Measurements from ENCODE around the gene PPFIA1. TPM values are rescaled to one million over a fixed set of nuclear protein-coding genes. Genes with fewer than 3 reads are reported as not detected.

PPFIA1 gene
- total RNA-seq, 6 experiments from 2014 or later, result 29.4 to 40.0 (median 32.7) TPM

GRCh38 chr11:70335511-70335910, 65.0 kb downstream of the PPFIA1 start:
- no peak for TF ChIP-seq CTCF (IDR thresholded peaks at IDR 0.05)
- H3K36me3 Mint-ChIP-seq (ENCODE audit: low read depth), result peaks cover 37% of the 10 kb centered on the region
- H3K4me3 Mint-ChIP-seq, result no peak overlapping the region
- H3K4me1 Mint-ChIP-seq (ENCODE audit: low read depth), result peaks cover 8% of the 10 kb centered on the region; the same call in 1 of the 2 replicates
- H3K9me3 Mint-ChIP-seq, result no peaks in the 10 kb centered on the region
- H3K27me3 Mint-ChIP-seq (ENCODE audit: insufficient read depth), result no peaks in the 10 kb centered on the region; the same call in 1 of the 2 replicates
- H3K27ac Mint-ChIP-seq, result no peak overlapping the region
- DNase-seq, result no peak

DNA sequence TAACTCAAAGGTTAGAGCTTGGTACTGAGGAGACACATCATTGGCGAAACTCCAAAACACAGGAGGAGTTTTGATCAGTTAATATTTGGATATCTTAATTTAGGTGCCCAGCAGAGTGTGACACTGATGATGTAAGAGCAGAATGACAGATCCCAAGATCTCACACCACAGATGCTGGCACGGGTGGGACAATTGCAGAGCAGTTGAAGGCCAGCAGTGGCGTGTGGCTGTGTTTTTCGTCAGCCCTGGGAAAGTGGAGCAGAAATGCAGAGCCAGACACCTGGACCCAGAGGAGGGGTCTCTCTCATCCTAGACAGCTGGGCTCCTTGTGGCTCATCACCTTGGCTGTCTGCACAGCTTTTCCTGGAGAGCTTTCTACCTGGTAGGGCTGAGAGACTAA, 68.1 kb downstream of the PPFIA1 start:
- no peak overlapping the region for H3K27ac Mint-ChIP-seq
- H3K27me3 Mint-ChIP-seq (ENCODE audit: insufficient read depth), result no peaks in the 10 kb centered on the region; the same call in 1 of the 2 replicates
- H3K4me1 Mint-ChIP-seq (ENCODE audit: low read depth), result peaks cover under 1% of the 10 kb centered on the region; the same call in 1 of the 2 replicates
- no peak for TF ChIP-seq CTCF (IDR thresholded peaks at IDR 0.05)
- no peak overlapping the region for H3K4me3 Mint-ChIP-seq
- H3K36me3 Mint-ChIP-seq (ENCODE audit: low read depth), result peaks cover 34% of the 10 kb centered on the region
- H3K9me3 Mint-ChIP-seq, result no peaks in the 10 kb centered on the region
- DNase-seq, result no peak

GRCh38 chr11:70339066-70339465, 68.6 kb downstream of the PPFIA1 start:
- H3K4me1 Mint-ChIP-seq (ENCODE audit: low read depth), result no peaks in the 10 kb centered on the region
- TF ChIP-seq CTCF (IDR thresholded peaks at IDR 0.05), result no peak
- H3K4me3 Mint-ChIP-seq, result no peak overlapping the region
- H3K27ac Mint-ChIP-seq, result no peak overlapping the region
- peaks cover under 1% of the 10 kb centered on the region for H3K27me3 Mint-ChIP-seq (ENCODE audit: insufficient read depth)
- DNase-seq, result no peak
- H3K36me3 Mint-ChIP-seq (ENCODE audit: low read depth), result peaks cover 30% of the 10 kb centered on the region
- no peaks in the 10 kb centered on the region for H3K9me3 Mint-ChIP-seq

DNA sequence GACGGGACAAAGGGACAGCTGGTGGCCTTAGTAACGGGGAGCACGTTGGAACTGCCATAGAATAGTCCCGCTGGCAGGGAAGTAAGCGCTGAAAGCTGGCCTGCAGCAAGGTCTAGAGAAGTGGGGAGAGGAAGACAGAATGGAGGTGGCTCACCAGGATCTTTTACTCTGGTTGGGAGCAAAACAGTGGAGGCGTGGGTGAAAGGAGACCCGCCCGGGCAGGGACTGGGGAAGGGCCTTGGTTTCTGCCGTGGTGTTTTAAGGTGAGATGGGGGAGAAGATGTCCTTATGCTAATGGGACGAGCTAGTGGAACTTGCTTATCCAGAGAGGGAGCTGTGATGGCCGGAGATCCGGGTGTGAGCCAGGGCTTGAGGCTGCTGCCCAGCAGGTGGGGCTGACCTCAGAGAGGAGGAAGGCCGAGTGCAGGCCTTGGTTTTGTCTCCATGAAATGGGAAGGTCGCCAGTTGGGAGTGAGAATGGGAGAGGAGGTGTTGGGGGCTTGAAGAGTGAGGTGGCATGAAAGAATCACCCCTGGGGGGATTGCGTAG, 71.5 kb downstream of the PPFIA1 start:
- Mint-ChIP-seq H3K36me3 (ENCODE audit: low read depth) (peaks cover 29% of the 10 kb centered on the region), H3K9me3 (no peaks in the 10 kb centered on the region), H3K27ac (no peak overlapping the region), H3K4me1 (ENCODE audit: low read depth) (no peaks in the 10 kb centered on the region), H3K27me3 (ENCODE audit: insufficient read depth) (peaks cover 3% of the 10 kb centered on the region), H3K4me3 (no peak overlapping the region)
- TF ChIP-seq CTCF (IDR thresholded peaks at IDR 0.05), result no peak
- DNase-seq, result no peak

GRCh38 chr11:70343636-70344035, 73.1 kb downstream of the PPFIA1 start:
- Mint-ChIP-seq H3K27me3 (ENCODE audit: insufficient read depth) (peaks cover 3% of the 10 kb centered on the region), H3K27ac (no peak overlapping the region), H3K9me3 (no peaks in the 10 kb centered on the region), H3K4me3 (no peak overlapping the region), H3K36me3 (ENCODE audit: low read depth) (peaks cover 30% of the 10 kb centered on the region), H3K4me1 (ENCODE audit: low read depth) (no peaks in the 10 kb centered on the region)
- no peak for TF ChIP-seq CTCF (IDR thresholded peaks at IDR 0.05)
- DNase-seq, result no peak
